Measurements from ENCODE around the gene RALY. TPM values are rescaled to one million over a fixed set of nuclear protein-coding genes. Genes with fewer than 3 reads are reported as not detected.

Gene RALY
- total RNA-seq, 1 donor from 2014 or later, result 132 TPM

GRCh38 chr20:34068001-34068400 is 74.3 kb downstream of the RALY start:
- peaks cover 38% of the 10 kb centered on the region for H3K4me1 Mint-ChIP-seq (ENCODE audit: unreplicated experiment)
- DNase-seq (ENCODE audit: extremely low spot score, unreplicated experiment), result no peak
- H3K27ac Mint-ChIP-seq (ENCODE audit: unreplicated experiment), result peak overlapping the region; percentile 38
- H3K27me3 Mint-ChIP-seq (ENCODE audit: unreplicated experiment), result no peaks in the 10 kb centered on the region
- H3K9me3 Mint-ChIP-seq (ENCODE audit: unreplicated experiment), result no peaks in the 10 kb centered on the region
- no peak for TF ChIP-seq CTCF (IDR thresholded peaks at IDR 0.05)
- no peaks in the 10 kb centered on the region for H3K36me3 Mint-ChIP-seq (ENCODE audit: unreplicated experiment)
- no peak overlapping the region for H3K4me3 Mint-ChIP-seq (ENCODE audit: unreplicated experiment)

- Mint-ChIP-seq H3K27me3 (ENCODE audit: unreplicated experiment) (no peaks in the 10 kb centered on the region), H3K36me3 (ENCODE audit: unreplicated experiment) (peaks cover 3% of the 10 kb centered on the region), H3K9me3 (ENCODE audit: unreplicated experiment) (no peaks in the 10 kb centered on the region), H3K4me3 (ENCODE audit: unreplicated experiment) (no peak overlapping the region), H3K27ac (ENCODE audit: unreplicated experiment) (no peak overlapping the region), H3K4me1 (ENCODE audit: unreplicated experiment) (peaks cover 38% of the 10 kb centered on the region)
- DNase-seq (ENCODE audit: extremely low spot score, unreplicated experiment), result peak; percentile 88
- TF ChIP-seq CTCF (IDR thresholded peaks at IDR 0.05), result peak; percentile 86
Measured at GRCh38 chr20:34069341-34070078, 75.8 kb downstream of the RALY start.

- H3K4me3 Mint-ChIP-seq (ENCODE audit: unreplicated experiment), result no peak overlapping the region
- H3K27me3 Mint-ChIP-seq (ENCODE audit: unreplicated experiment), result no peaks in the 10 kb centered on the region
- DNase-seq (ENCODE audit: extremely low spot score, unreplicated experiment), result no peak
- no peak overlapping the region for H3K27ac Mint-ChIP-seq (ENCODE audit: unreplicated experiment)
- TF ChIP-seq CTCF (IDR thresholded peaks at IDR 0.05), result no peak
- no peaks in the 10 kb centered on the region for H3K9me3 Mint-ChIP-seq (ENCODE audit: unreplicated experiment)
- peaks cover 33% of the 10 kb centered on the region for H3K4me1 Mint-ChIP-seq (ENCODE audit: unreplicated experiment)
- peaks cover 3% of the 10 kb centered on the region for H3K36me3 Mint-ChIP-seq (ENCODE audit: unreplicated experiment)
Measured at GRCh38 chr20:34070079-34070439, 76.3 kb downstream of the RALY start.

- no peak for DNase-seq (ENCODE audit: extremely low spot score, unreplicated experiment)
- TF ChIP-seq CTCF (IDR thresholded peaks at IDR 0.05), result no peak
- no peak overlapping the region for H3K4me3 Mint-ChIP-seq (ENCODE audit: unreplicated experiment)
- H3K36me3 Mint-ChIP-seq (ENCODE audit: unreplicated experiment), result peaks cover 3% of the 10 kb centered on the region
- no peaks in the 10 kb centered on the region for H3K9me3 Mint-ChIP-seq (ENCODE audit: unreplicated experiment)
- no peak overlapping the region for H3K27ac Mint-ChIP-seq (ENCODE audit: unreplicated experiment)
- peaks cover 25% of the 10 kb centered on the region for H3K4me1 Mint-ChIP-seq (ENCODE audit: unreplicated experiment)
- H3K27me3 Mint-ChIP-seq (ENCODE audit: unreplicated experiment), result no peaks in the 10 kb centered on the region
Measured at GRCh38 chr20:34070859-34071258, 77.1 kb downstream of the RALY start.

- no peaks in the 10 kb centered on the region for H3K27me3 Mint-ChIP-seq (ENCODE audit: unreplicated experiment)
- no peak for TF ChIP-seq CTCF (IDR thresholded peaks at IDR 0.05)
- H3K27ac Mint-ChIP-seq (ENCODE audit: unreplicated experiment), result no peak overlapping the region
- no peak for DNase-seq (ENCODE audit: extremely low spot score, unreplicated experiment)
- H3K9me3 Mint-ChIP-seq (ENCODE audit: unreplicated experiment), result no peaks in the 10 kb centered on the region
- H3K4me1 Mint-ChIP-seq (ENCODE audit: unreplicated experiment), result peaks cover 13% of the 10 kb centered on the region
- H3K4me3 Mint-ChIP-seq (ENCODE audit: unreplicated experiment), result no peak overlapping the region
- H3K36me3 Mint-ChIP-seq (ENCODE audit: unreplicated experiment), result peaks cover 5% of the 10 kb centered on the region
Measured at GRCh38 chr20:34072076-34072475, 78.4 kb downstream of the RALY start.

All from osteocyte (in vitro differentiated cells).